Stimulated activated naive CD8-positive, alpha-beta T cell treated with anti-CD3 and anti-CD28 coated beads, Interleukin-15, Interleukin-2, amounts not matched to agents 100 ng/mL and 50 ng/mL, for 24 hours (primary cell): ENCODE results near the gene MYO19.
"Not testable (repeated sequence)": the region's sequence is repeated elsewhere in the genome, so short reads cannot be mapped to it uniquely, and the experiment has no call there.

Experiments
- H3K27ac Mint-ChIP-seq: one replicate; pipeline ENCODE4 v1.8.0; 2021; ENCODE audit warnings: mild to moderate bottlenecking, mixed read lengths
- H3K27me3 Mint-ChIP-seq: one replicate; pipeline ENCODE4 v1.8.0; 2021; ENCODE audit warnings: mixed read lengths
- H3K36me3 Mint-ChIP-seq: one replicate; pipeline ENCODE4 v1.8.0; 2021; ENCODE audit warnings: low read depth, mixed read lengths
- H3K4me1 Mint-ChIP-seq: one replicate; pipeline ENCODE4 v1.8.0; 2021; ENCODE audit warnings: low read depth, mixed read lengths
- H3K4me3 Mint-ChIP-seq: one replicate; pipeline ENCODE4 v1.8.0; 2021; ENCODE audit warnings: mild to moderate bottlenecking, mixed read lengths
- H3K9me3 Mint-ChIP-seq: one replicate; pipeline ENCODE4 v1.8.0; 2021; ENCODE audit warnings: mixed read lengths

MYO19 gene

DNA sequence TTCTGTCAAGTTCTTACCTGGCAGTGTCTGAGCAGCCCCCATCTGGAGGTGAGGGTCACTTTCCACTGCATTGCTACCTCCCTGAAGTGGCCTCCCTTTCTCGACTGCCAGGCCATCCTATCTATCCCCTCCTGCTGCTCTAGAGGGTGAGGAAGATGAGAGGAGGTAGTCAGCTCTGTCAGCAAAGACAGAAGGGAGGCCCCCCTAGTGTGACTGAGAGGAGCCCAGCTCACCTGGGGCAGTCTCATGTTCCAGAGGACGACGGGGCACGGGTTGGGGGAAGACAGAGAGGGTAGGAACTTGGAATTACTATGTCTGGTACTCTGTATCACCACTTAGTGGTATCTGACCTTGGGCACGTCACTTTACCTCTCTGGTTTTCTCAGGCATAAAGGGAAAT, 22.0 kb downstream of the MYO19 start:
- Mint-ChIP-seq H3K27ac (no peak overlapping the region), H3K4me3 (no peak overlapping the region), H3K36me3 (peaks cover 60% of the 10 kb centered on the region), H3K4me1 (no peaks in the 10 kb centered on the region), H3K27me3 (no peaks in the 10 kb centered on the region), H3K9me3 (no peaks in the 10 kb centered on the region)

DNA sequence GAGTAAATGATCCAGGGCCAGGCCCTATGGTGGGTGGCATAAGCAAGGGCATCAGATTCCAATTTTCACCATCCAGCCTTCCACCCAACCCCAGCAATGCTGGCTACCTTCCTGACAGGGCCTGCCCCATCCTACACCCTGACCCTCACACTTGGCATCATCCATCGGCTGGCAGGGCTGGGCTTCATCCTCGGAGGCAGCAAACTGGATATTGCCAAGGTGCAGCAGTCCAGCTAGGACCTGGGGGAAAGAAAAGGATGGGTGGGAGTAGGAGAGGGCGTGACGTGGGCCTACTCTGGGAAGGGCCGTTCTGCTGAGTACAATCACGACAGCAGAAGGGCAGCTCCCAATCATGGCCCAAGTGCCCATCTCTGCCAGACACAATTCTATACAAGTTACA, 23.5 kb downstream of the MYO19 start:
- Mint-ChIP-seq H3K4me1 (no peaks in the 10 kb centered on the region), H3K27me3 (no peaks in the 10 kb centered on the region), H3K4me3 (no peak overlapping the region), H3K9me3 (no peaks in the 10 kb centered on the region), H3K27ac (no peak overlapping the region), H3K36me3 (peaks cover 69% of the 10 kb centered on the region)

DNA sequence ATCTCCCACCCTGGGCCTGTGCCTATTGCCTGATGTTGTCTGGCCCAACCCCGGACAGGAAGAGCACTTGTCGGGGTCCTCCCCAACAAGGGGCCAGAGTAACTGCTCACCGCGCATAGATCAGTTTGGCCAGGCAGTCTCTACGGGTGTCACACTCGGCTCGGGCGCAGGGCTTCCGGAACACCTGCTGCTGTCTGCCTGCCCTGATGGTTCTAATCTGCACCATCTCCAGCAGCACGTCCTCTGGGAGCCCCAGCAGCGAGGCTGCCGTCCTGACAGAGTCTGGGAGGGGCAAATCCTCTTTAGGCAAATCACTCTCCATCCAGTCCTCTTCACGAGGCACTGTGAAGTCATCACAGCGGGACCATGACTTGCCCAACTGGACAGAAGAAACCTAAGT, 24.0 kb downstream of the MYO19 start:
- Mint-ChIP-seq H3K27ac (no peak overlapping the region), H3K4me1 (no peaks in the 10 kb centered on the region), H3K4me3 (no peak overlapping the region), H3K36me3 (peaks cover 72% of the 10 kb centered on the region), H3K27me3 (no peaks in the 10 kb centered on the region), H3K9me3 (no peaks in the 10 kb centered on the region)

GRCh38 chr17:36509272-36509985, 25.2 kb downstream of the MYO19 start:
- Mint-ChIP-seq H3K36me3 (peaks cover 68% of the 10 kb centered on the region), H3K4me1 (no peaks in the 10 kb centered on the region), H3K27me3 (no peaks in the 10 kb centered on the region), H3K27ac (no peak overlapping the region), H3K9me3 (no peaks in the 10 kb centered on the region), H3K4me3 (no peak overlapping the region)

DNA sequence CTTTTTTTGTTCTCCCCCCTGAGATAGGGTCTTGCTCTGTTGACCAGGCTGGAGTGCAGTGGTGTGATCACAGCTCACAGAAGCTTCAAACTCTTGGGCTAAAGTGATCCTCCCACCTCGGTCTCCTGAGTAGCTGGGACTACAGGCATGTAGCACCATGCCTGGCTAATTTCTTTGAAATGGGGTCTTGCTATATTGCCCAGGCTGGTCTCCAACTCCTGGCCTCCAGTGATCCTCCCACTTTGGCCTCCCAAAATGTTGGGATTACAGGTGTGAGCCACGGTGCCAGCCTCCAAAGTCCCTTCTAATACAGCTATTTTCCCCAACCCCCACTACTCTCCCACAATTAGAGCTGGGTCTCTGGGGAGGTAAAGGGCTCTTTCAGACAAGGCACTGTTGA, 26.2 kb downstream of the MYO19 start:
- H3K4me3 Mint-ChIP-seq, H3K4me1 Mint-ChIP-seq, H3K27me3 Mint-ChIP-seq, H3K9me3 Mint-ChIP-seq: not testable (repeated sequence)
- peaks cover 65% of the 10 kb centered on the region for H3K36me3 Mint-ChIP-seq
- peak overlapping the region; percentile 40 for H3K27ac Mint-ChIP-seq

DNA sequence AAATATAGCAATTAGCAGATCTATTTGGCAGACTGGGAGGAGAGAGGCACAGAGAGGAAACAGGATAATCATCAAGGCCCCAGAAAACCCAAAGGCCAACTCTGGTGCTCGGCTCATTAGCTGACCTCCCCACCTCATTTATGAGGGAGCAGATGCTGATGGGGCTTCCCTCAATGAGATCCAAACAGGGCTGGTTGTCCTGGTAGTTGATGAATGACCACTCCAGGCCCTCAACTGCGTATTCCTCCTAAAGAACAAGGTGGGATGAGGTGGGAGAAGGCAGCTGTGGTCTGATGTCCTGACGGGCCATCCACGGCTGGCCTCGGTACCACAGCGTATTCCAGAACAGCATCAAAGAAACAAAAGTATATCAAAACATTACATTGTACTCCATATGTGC, 27.4 kb downstream of the MYO19 start:
- Mint-ChIP-seq H3K27ac (no peak overlapping the region), H3K27me3 (no peaks in the 10 kb centered on the region), H3K36me3 (peaks cover 65% of the 10 kb centered on the region), H3K9me3 (no peaks in the 10 kb centered on the region), H3K4me3 (no peak overlapping the region), H3K4me1 (no peaks in the 10 kb centered on the region)

DNA sequence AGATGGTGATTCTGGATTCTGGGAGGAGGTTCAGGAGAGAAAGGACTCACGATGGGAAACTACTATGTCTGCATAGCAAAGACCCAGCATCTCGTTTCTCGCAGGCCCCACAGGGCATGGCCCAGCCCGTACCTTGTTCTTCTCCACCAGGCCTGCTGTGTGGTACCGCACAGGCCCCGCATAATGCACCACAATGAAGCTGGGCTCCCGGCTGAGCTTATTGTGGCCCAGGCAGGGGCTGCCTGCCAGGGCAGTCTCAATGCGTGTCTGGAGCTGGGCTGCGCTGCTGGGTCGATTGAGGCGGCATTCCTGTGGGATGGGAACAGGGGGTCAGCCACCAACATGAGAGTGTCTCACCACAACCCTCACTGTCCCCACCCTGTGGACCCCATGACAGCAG, 27.8 kb downstream of the MYO19 start:
- H3K36me3 Mint-ChIP-seq = peaks cover 69% of the 10 kb centered on the region
- H3K9me3 Mint-ChIP-seq = no peaks in the 10 kb centered on the region
- H3K27ac Mint-ChIP-seq = no peak overlapping the region
- no peak overlapping the region for H3K4me3 Mint-ChIP-seq
- H3K4me1 Mint-ChIP-seq = no peaks in the 10 kb centered on the region
- H3K27me3 Mint-ChIP-seq = no peaks in the 10 kb centered on the region

DNA sequence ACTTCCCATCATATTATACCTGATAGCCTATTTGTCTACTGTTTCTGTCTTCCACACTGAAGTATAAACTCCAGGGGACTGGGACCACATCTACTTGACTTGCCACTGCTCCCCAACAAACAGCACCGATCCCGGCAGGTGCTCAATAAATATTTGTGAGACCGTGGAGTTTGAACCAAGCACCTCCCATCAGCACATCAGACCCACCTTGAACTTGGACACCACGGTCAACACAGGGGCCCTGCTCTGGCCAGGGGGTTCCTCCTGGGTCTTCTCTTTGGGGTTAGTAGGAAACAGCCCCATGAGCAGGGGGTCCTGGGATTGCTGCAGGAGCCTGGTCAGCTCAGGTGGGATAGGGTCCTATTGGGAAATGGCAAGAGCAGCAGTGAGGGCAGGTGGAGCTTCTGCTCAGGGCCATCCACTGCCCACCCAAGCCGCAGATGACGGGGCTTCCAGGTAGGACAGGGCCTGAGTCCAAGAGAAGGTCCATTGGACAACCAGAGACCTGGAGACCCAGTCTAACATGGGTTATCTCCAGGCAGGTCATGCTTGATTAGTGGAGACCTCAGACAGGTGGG, 28.3 kb downstream of the MYO19 start:
- H3K4me1 Mint-ChIP-seq = no peaks in the 10 kb centered on the region
- H3K36me3 Mint-ChIP-seq = peaks cover 72% of the 10 kb centered on the region
- H3K27me3 Mint-ChIP-seq = no peaks in the 10 kb centered on the region
- H3K4me3 Mint-ChIP-seq = no peak overlapping the region
- H3K9me3 Mint-ChIP-seq = no peaks in the 10 kb centered on the region
- no peak overlapping the region for H3K27ac Mint-ChIP-seq

DNA sequence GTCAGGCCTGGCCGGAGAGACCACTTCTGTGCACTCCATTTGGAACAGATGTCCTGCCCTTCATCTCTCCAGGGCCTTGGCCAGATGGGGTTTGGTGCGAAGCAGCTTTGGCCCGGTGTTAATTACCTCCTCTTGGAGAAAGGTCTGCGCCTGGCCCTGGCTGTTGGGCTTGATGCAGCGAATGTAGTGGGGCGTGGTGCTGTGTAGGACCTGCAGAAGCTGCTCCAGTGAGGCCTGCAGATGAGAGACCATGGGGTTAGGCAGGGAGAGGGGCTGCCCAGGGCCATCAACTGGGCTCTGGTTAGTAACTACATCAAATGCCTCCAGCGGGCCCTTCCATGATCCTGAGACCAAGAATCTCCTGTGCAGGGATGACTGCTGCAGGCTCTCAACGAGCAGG, 29.5 kb downstream of the MYO19 start:
- Mint-ChIP-seq H3K27ac (no peak overlapping the region), H3K9me3 (no peaks in the 10 kb centered on the region), H3K27me3 (no peaks in the 10 kb centered on the region), H3K4me3 (no peak overlapping the region), H3K4me1 (no peaks in the 10 kb centered on the region), H3K36me3 (peaks cover 65% of the 10 kb centered on the region)

DNA sequence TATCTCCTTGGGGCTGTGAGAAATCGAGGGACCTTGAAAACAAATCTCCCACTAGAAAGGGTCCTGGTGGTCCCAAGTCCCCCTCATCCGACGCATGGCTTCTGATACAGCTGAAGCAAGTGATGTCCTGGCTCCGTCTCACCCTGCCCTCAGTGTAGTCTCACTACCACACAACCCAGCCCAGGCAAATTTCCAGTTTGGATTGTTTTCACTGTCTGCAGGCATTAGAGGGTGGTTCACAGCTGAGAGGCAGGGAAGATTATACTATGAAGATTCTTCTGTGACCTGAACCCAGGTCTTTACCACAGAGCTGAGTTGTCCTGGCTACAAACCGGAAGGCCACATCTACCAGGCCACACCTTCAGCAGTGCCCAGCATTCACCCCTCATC, 30.5 kb downstream of the MYO19 start:
- H3K9me3 Mint-ChIP-seq = no peaks in the 10 kb centered on the region
- no peak overlapping the region for H3K4me3 Mint-ChIP-seq
- no peaks in the 10 kb centered on the region for H3K27me3 Mint-ChIP-seq
- H3K4me1 Mint-ChIP-seq = no peaks in the 10 kb centered on the region
- H3K36me3 Mint-ChIP-seq = peaks cover 59% of the 10 kb centered on the region
- H3K27ac Mint-ChIP-seq = no peak overlapping the region

DNA sequence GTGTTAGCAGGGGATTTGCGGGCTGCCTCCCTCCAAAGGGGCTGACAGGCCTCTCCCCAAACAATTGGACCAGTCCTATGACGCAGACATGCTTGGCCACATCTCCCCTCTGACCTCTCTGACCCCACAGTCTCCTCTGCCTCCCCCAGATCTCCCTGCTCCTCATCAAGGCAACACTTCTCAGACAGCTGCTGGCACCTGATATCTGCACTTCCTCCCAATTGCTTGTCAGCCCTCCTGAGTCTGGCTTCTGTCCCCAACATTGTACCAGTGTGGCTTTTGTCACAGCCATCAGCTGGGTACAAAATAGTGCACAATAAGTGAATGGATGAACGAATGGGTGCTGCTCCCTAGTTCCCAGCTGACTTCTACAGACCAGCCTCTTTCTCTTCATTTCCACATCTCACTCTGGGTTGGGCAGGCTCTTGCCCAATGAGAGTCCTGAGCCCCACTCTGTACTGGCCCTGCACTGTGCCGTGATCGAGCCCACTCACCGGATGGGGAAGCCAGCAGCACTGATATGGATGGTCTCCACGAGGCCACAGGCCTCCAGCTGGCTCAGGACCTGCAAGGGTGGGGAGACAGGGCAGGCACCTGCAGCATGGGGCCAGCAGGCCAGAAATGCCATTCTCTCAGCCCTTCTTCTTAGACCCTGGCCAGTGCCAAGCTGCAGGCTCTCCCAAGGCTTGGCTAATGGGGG, 31.1 kb downstream of the MYO19 start:
- no peaks in the 10 kb centered on the region for H3K27me3 Mint-ChIP-seq
- H3K27ac Mint-ChIP-seq = peak overlapping the region; percentile 38
- peaks cover 59% of the 10 kb centered on the region for H3K36me3 Mint-ChIP-seq
- H3K9me3 Mint-ChIP-seq = no peaks in the 10 kb centered on the region
- H3K4me3 Mint-ChIP-seq = no peak overlapping the region
- H3K4me1 Mint-ChIP-seq = no peaks in the 10 kb centered on the region

GRCh38 chr17:36501963-36502362, 32.7 kb downstream of the MYO19 start:
- no peaks in the 10 kb centered on the region for H3K9me3 Mint-ChIP-seq
- H3K27ac Mint-ChIP-seq = peak overlapping the region; percentile 67
- H3K36me3 Mint-ChIP-seq = peaks cover 60% of the 10 kb centered on the region

DNA sequence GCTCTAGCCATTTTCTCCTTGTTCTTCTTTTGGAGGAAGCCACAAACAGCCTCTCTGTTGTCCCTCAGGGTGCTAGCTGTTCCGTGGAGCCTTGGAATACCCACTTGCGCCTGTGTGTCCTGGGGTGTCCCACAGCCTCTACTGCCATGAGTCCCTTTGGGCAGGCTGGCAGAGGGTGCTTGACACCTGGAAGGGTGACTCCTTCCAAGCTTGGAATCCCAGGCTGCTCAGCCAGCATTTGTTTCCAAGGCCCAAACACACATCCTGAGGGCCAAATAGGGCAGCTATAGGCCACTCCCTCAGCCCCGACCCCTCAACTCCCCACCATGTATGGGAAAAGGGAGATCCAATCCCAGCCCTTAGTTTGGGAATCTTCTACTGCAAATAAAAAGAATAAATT, 33.3 kb downstream of the MYO19 start:
- Mint-ChIP-seq H3K27me3 (no peaks in the 10 kb centered on the region), H3K27ac (no peak overlapping the region), H3K36me3 (peaks cover 54% of the 10 kb centered on the region), H3K9me3 (no peaks in the 10 kb centered on the region), H3K4me1 (no peaks in the 10 kb centered on the region), H3K4me3 (no peak overlapping the region)

More at GRCh38 chr17:36501963-36502362, 32.7 kb downstream of the MYO19 start:
- H3K4me3 Mint-ChIP-seq = no peak overlapping the region
- no peaks in the 10 kb centered on the region for H3K27me3 Mint-ChIP-seq
- no peaks in the 10 kb centered on the region for H3K4me1 Mint-ChIP-seq

DNA sequence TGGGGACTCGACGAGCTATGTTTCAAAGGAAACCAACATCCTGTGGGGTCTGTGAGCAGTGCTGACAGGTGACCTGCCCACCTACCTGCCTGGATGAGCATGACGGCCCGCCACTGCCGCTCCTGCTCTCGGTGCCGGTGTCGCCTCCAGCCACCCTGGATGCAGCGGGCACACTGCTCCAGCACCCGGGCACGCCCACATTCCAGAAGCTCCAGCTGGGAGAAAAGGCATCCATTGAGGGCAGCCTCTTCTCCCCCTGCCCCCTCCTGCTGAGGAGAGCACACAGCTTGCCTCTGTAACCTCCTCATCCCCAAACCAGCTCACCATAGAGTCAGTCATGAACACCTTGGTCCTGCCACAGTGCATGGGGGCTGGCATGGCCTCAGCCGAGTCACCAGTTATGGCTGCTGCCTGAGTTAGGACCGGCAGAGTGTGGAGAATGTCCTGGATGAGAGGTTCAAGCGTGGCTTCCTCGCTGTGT, 33.9 kb downstream of the MYO19 start:
- Mint-ChIP-seq H3K27ac (no peak overlapping the region), H3K4me1 (no peaks in the 10 kb centered on the region), H3K36me3 (peaks cover 54% of the 10 kb centered on the region), H3K4me3 (no peak overlapping the region), H3K9me3 (no peaks in the 10 kb centered on the region), H3K27me3 (no peaks in the 10 kb centered on the region)

GRCh38 chr17:36498560-36499300, 35.9 kb downstream of the MYO19 start:
- Mint-ChIP-seq H3K9me3 (no peaks in the 10 kb centered on the region), H3K27me3 (no peaks in the 10 kb centered on the region), H3K27ac (peak overlapping the region; percentile 40), H3K4me1 (no peaks in the 10 kb centered on the region), H3K36me3 (peaks cover 56% of the 10 kb centered on the region), H3K4me3 (no peak overlapping the region)
